ENCODE measurements around the gene AHDC1.

The AHDC1 gene

GRCh38 chr1:27521336-27521831, 82.6 kb downstream of the AHDC1 start:
- no peak for TF ChIP-seq CTCF (IDR thresholded peaks at IDR 0.05; ENCODE audit: extremely low read depth, missing control alignments)
- no peak for DNase-seq (ENCODE audit: low spot score)

- TF ChIP-seq CTCF (IDR thresholded peaks at IDR 0.05; ENCODE audit: extremely low read depth, missing control alignments) = no peak
- DNase-seq (ENCODE audit: low spot score) = no peak
Observed at GRCh38 chr1:27520651-27521050, 83.3 kb downstream of the AHDC1 start.

- no peak for DNase-seq (ENCODE audit: low spot score)
- TF ChIP-seq CTCF (IDR thresholded peaks at IDR 0.05; ENCODE audit: extremely low read depth, missing control alignments) = no peak
Observed at GRCh38 chr1:27519331-27520258, 84.3 kb downstream of the AHDC1 start.

GRCh38 chr1:27518808-27519207, 85.1 kb downstream of the AHDC1 start:
- no peak for DNase-seq (ENCODE audit: low spot score)
- no peak for TF ChIP-seq CTCF (IDR thresholded peaks at IDR 0.05; ENCODE audit: extremely low read depth, missing control alignments)

- DNase-seq (ENCODE audit: low spot score) = no peak
- no peak for TF ChIP-seq CTCF (IDR thresholded peaks at IDR 0.05; ENCODE audit: extremely low read depth, missing control alignments)
Observed at GRCh38 chr1:27517907-27518718, 85.8 kb downstream of the AHDC1 start.

GRCh38 chr1:27517301-27517700, 86.6 kb downstream of the AHDC1 start:
- DNase-seq (ENCODE audit: low spot score) = no peak
- no peak for TF ChIP-seq CTCF (IDR thresholded peaks at IDR 0.05; ENCODE audit: extremely low read depth, missing control alignments)

- no peak for TF ChIP-seq CTCF (IDR thresholded peaks at IDR 0.05; ENCODE audit: extremely low read depth, missing control alignments)
- DNase-seq (ENCODE audit: low spot score) = no peak
Observed at GRCh38 chr1:27515626-27516025, 88.3 kb downstream of the AHDC1 start.

Measured in GM20000 (cell line).